HEK293T (cell line): ENCODE results near the gene HTT.

ENCODE experiments used
- CTCF ChIA-PET: fragments of 350-600 bp; formaldehyde crosslinking; extraction: SDS; loops from one replicate; lab custom pipeline; 2021; ENCODE audit warnings: antibody characterized with exemption, inconsistent platforms; lab: Yijun Ruan, JAX
- POLR2A ChIA-PET: fragments of 350-600 bp; formaldehyde crosslinking; extraction: SDS; loops from one replicate; lab custom pipeline; 2020; ENCODE audit warnings: antibody characterized with exemption, inconsistent platforms; lab: Yijun Ruan, JAX
- DNase-seq: peaks from one replicate; pipeline ENCODE4 v3.0.0; 2012; ENCODE audit warnings: mixed read lengths; ENCODE audit errors: extremely low spot score
- ARNT ChIP-seq: fragments of 450-650 bp; IDR thresholded peaks from 2 replicates; pipeline ENCODE4 v1.6.1; 2017; ENCODE audit warnings: mild to moderate bottlenecking
- BHLHE40 ChIP-seq: fragments of 450-650 bp; IDR thresholded peaks from 2 replicates; pipeline ENCODE4 v1.6.1; 2016; ENCODE audit warnings: mild to moderate bottlenecking, moderate library complexity, borderline replicate concordance
- CTBP1 ChIP-seq: fragments of 450-650 bp; IDR thresholded peaks from 2 replicates; pipeline ENCODE4 v1.6.1; 2016; ENCODE audit warnings: borderline replicate concordance
- ELF4 ChIP-seq: fragments of 450-650 bp; IDR thresholded peaks from 2 replicates; pipeline ENCODE4 v1.6.1; 2017; ENCODE audit warnings: antibody characterized with exemption
- FOXA1 ChIP-seq: fragments of 450-650 bp; IDR thresholded peaks from 2 replicates; pipeline ENCODE4 v1.6.1; 2016; ENCODE audit warnings: mild to moderate bottlenecking
- FOXK2 ChIP-seq: fragments of 450-650 bp; IDR thresholded peaks from 2 replicates; pipeline ENCODE4 v1.6.1; 2016; ENCODE audit warnings: mild to moderate bottlenecking
- FOXM1 ChIP-seq: fragments of 450-650 bp; IDR thresholded peaks from 2 replicates; pipeline ENCODE4 v1.6.1; 2017; ENCODE audit warnings: mild to moderate bottlenecking, borderline replicate concordance
- HDGF ChIP-seq: fragments of 450-650 bp; IDR thresholded peaks from 2 replicates; pipeline ENCODE4 v1.6.1; 2017; ENCODE audit warnings: antibody characterized with exemption, borderline replicate concordance
- L3MBTL2 ChIP-seq: fragments of 450-650 bp; conservative IDR thresholded peaks from 2 replicates; pipeline ENCODE4 v1.6.1; 2016; ENCODE audit warnings: mild to moderate bottlenecking
- LEF1 ChIP-seq: fragments of 450-650 bp; IDR thresholded peaks from 2 replicates; pipeline ENCODE4 v1.6.1; 2017; ENCODE audit warnings: mild to moderate bottlenecking, borderline replicate concordance
- NFRKB ChIP-seq: fragments of 450-650 bp; IDR thresholded peaks from 2 replicates; pipeline ENCODE4 v1.6.1; 2016; ENCODE audit warnings: mild to moderate bottlenecking, moderate library complexity
- SP1 ChIP-seq: fragments of 450-650 bp; IDR thresholded peaks from 2 replicates; pipeline ENCODE4 v1.6.1; 2017
- SUZ12 ChIP-seq: fragments of 450-650 bp; IDR thresholded peaks from 2 replicates; pipeline ENCODE4 v1.6.1; 2016; ENCODE audit warnings: mild to moderate bottlenecking
- TARDBP ChIP-seq: fragments of 450-650 bp; IDR thresholded peaks from 2 replicates; pipeline ENCODE4 v1.6.1; 2016
- ZNF384 ChIP-seq: fragments of 450-650 bp; IDR thresholded peaks from 2 replicates; pipeline ENCODE4 v1.6.1; 2016
- TF ChIP-seq, protein P1 (sequence below): fragments of 450-650 bp; IDR thresholded peaks from 2 replicates; pipeline ENCODE4 v1.6.1; 2016

Gene HTT

DNA sequence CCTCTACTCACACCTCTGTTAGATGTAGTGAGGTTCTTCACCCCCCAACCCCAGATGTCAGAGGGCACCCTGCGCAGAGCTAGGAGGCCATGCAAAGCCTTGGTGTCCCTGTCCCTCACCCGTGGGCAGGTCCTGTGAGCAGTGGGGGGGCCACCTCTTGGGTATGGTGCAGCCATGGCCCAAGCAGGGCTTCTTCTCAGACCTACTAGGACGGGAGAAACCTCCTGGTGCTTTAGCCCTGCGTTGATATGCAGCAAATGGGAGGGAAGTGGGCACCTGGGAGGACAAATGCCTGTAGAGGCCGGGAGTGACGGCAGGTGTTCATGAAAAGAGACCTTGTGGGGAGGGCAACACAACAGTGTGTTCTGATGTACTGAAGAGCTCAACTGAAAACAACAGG lies 136.0 kb downstream of the HTT start:
- CTCF ChIA-PET: no interaction called here
- POLR2A ChIA-PET: no interaction called here
- DNase-seq: no peak
- TF ChIP-seq HDGF: no peak

DNA sequence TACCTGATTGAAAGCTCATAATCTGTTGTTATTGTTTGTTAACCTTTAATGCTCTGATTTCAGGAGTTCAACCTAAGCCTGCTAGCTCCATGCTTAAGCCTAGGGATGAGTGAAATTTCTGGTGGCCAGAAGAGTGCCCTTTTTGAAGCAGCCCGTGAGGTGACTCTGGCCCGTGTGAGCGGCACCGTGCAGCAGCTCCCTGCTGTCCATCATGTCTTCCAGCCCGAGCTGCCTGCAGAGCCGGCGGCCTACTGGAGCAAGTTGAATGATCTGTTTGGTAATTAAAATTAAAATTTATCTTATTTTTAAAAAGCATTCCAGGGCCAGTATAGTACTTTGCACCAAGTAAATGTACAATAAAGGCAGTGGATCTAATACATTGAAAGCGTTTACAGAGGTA lies 137.4 kb downstream of the HTT start:
- ChIA-PET POLR2A (no interaction called here), CTCF (no interaction called here)
- TF ChIP-seq, protein P1, sequence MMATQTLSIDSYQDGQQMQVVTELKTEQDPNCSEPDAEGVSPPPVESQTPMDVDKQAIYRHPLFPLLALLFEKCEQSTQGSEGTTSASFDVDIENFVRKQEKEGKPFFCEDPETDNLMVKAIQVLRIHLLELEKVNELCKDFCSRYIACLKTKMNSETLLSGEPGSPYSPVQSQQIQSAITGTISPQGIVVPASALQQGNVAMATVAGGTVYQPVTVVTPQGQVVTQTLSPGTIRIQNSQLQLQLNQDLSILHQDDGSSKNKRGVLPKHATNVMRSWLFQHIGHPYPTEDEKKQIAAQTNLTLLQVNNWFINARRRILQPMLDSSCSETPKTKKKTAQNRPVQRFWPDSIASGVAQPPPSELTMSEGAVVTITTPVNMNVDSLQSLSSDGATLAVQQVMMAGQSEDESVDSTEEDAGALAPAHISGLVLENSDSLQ: no peak
- TF ChIP-seq TARDBP (no peak), FOXK2 (no peak), L3MBTL2 (no peak), ARNT (no peak), FOXA1 (no peak), HDGF (no peak), ZNF384 (no peak), BHLHE40 (no peak), SUZ12 (no peak), SP1 (no peak)
- DNase-seq: no peak

DNA sequence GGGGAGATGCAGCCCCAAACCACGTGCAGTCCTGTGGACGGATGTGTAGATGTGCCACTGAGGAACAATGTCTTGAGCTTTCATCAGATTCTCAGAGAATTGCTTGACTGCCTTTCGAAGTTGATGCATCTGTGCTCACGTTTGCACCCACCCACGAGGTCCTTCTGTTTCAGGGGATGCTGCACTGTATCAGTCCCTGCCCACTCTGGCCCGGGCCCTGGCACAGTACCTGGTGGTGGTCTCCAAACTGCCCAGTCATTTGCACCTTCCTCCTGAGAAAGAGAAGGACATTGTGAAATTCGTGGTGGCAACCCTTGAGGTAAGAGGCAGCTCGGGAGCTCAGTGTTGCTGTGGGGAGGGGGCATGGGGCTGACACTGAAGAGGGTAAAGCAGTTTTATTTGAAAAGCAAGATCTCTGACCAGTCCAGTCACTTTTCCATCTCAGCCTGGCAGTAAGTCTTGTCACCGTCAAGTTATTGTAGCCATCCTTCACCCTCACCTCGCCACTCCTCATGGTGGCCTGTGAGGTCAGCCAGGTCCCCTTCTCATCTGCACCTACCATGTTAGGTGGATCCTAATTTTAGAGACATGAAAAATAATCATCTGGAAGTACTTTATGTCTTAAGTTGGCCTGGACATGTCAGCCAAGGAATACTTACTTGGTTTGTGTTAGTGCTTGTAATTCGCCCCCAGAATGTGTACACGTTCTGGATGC lies 138.1 kb downstream of the HTT start:
- ChIA-PET CTCF (no interaction called here), POLR2A (no interaction called here)
- TF ChIP-seq LEF1 (no peak), TARDBP (no peak), NFRKB (no peak), CTBP1 (no peak), FOXM1 (no peak), ELF4 (no peak), FOXA1 (no peak), ZNF384 (no peak), HDGF (no peak), BHLHE40 (no peak), ARNT (no peak), L3MBTL2 (no peak), FOXK2 (no peak), SUZ12 (no peak)
- TF ChIP-seq, protein P1: no peak
- DNase-seq: no peak

DNA sequence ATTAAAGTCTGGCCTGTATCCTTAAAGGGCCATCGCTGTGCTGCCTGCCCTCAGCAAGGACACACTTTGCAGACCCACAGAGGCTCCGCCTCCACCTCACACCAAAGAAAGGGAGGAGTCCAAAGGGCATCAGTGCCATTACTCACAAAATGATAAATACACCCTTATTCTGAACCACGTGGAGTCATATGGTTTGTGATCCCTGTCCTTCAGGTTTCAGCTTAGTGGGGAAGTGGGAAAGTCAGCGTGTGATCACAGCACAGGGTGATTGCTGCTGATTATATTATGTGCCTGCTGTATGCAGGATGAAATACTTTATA lies 138.6 kb downstream of the HTT start:
- POLR2A ChIA-PET: no interaction called here
- CTCF ChIA-PET: no interaction called here
- TF ChIP-seq FOXM1 (no peak), TARDBP (no peak), BHLHE40 (no peak), L3MBTL2 (no peak), FOXA1 (no peak), CTBP1 (no peak), SP1 (no peak), ZNF384 (no peak), FOXK2 (no peak), SUZ12 (no peak), ELF4 (no peak), HDGF (no peak)
- TF ChIP-seq, protein P1: no peak
- DNase-seq: no peak

DNA sequence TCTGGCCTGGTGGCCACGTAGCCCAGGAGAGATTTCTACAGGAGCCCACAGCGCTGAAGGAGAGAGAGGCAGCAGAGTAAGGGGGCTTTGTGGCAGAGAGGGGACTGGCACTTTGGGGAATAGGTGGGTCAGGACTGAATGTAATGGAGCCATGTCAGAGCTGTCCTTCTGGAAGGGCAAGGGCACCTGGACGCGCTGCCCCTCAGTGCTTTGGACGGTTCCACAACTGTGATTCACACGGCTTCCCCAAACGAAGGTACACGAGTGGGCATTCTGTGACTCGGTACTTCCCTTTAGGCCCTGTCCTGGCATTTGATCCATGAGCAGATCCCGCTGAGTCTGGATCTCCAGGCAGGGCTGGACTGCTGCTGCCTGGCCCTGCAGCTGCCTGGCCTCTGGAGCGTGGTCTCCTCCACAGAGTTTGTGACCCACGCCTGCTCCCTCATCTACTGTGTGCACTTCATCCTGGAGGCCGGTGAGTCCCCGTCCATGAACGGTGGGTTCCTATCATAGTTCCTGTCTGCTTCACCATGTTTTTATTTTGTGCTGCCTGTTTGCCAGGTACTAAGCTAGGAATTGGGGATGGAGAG lies 139.3 kb downstream of the HTT start:
- TF ChIP-seq ZNF384 (no peak), LEF1 (no peak), FOXK2 (no peak)
- CTCF ChIA-PET: interaction anchor here (0.6 to 1.1 kb wide), 2 partner anchors 45 to 105 kb away, joined by 3 to 4 read pairs; no protein-coding TSS in a partner anchor
- POLR2A ChIA-PET: no interaction called here

DNA sequence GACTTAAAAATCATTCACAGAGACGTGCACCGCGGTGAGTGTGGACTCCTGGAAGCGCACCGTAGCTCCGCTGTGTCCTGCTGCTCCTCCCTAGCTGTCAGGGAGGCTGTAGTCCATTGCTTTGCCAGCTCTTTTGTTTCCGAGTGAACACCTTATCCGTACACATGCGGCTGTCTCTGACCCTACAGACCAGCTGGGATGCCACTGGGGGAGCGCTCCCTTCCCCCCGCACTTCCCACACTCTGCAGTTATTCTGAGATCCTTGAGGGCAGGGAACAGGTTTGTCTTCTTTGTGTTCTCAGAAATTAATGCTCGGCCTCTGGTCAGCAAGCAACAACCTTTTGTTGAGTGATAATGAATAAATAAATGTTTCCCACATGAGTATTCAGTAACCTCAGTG lies 140.8 kb downstream of the HTT start:
- TF ChIP-seq FOXA1 (no peak), ZNF384 (no peak), CTBP1 (no peak), ARNT (no peak), L3MBTL2 (no peak), BHLHE40 (no peak), SP1 (no peak), FOXK2 (no peak), FOXM1 (no peak), LEF1 (no peak), NFRKB (no peak), TARDBP (no peak), HDGF (no peak), SUZ12 (no peak), ELF4 (no peak)
- TF ChIP-seq, protein P1: no peak
- ChIA-PET POLR2A (no interaction called here), CTCF (no interaction called here)
- DNase-seq: no peak

More for the DNA sequence above, 139.3 kb downstream of the HTT start:
- DNase-seq: no peak
